ENCODE measurements around the gene ANKRD34B. TPM values are rescaled to one million over a fixed set of nuclear protein-coding genes. Genes with fewer than 3 reads are reported as not detected.

The ANKRD34B gene
- total and polyA plus RNA-seq, 2 donors (not counting 1 experiment from before 2014, with no cell fraction given), result not detected

DNA sequence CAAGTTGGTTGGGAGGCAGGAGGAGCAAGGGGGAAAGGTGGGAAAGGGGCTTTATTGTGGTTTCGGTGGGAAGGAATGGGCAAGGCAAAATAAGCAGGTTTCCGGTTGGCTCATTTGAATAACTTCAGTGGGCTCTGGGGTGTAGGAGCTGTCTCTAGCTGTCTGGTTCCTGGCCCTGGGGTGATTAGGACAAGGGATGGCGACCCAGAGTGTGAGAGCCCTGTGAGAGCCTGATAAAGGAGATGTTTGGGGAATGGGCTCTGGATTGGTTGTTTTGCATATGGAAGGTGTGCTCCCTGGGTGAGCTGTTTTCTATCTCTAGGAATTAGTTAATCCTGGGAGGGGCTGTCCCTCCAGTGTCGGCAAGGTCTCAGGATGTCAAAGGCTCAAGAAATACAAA is 15.4 kb downstream of the ANKRD34B start:
- WGBS (ENCODE audit: insufficient coverage), result 86% methylated on average over 2 of the region's 4 CpGs
- DNase-seq, result no peak
- H2AFZ ChIP-seq (ENCODE audit: insufficient read depth, low read depth, low read length, poor library complexity, severe bottlenecking), result no peak overlapping the region
- no peak overlapping the region for H3K27ac Mint-ChIP-seq
- H3K4me2 ChIP-seq (replicated peaks; ENCODE audit: low read depth, low read length, poor library complexity, severe bottlenecking), result no peak overlapping the region
- ChIA-PET POLR2A (no interaction called here), CTCF (no interaction called here)
- no peak overlapping the region for H3K27ac ChIP-seq (ENCODE audit: low read length in 2 of 2)
- H3K36me3 ChIP-seq (replicated peaks in 1 of 2; ENCODE audit: control extremely low read depth in 1 of 2, control insufficient read depth in 1 of 2, extremely low read depth in 1 of 2, insufficient read depth in 2 of 2, low read length in 1 of 2), result no peaks in the 10 kb centered on the region
- TF ChIP-seq, protein P1, sequence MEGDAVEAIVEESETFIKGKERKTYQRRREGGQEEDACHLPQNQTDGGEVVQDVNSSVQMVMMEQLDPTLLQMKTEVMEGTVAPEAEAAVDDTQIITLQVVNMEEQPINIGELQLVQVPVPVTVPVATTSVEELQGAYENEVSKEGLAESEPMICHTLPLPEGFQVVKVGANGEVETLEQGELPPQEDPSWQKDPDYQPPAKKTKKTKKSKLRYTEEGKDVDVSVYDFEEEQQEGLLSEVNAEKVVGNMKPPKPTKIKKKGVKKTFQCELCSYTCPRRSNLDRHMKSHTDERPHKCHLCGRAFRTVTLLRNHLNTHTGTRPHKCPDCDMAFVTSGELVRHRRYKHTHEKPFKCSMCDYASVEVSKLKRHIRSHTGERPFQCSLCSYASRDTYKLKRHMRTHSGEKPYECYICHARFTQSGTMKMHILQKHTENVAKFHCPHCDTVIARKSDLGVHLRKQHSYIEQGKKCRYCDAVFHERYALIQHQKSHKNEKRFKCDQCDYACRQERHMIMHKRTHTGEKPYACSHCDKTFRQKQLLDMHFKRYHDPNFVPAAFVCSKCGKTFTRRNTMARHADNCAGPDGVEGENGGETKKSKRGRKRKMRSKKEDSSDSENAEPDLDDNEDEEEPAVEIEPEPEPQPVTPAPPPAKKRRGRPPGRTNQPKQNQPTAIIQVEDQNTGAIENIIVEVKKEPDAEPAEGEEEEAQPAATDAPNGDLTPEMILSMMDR (IDR thresholded peaks at IDR 0.05), result no peak
- no peak for TF ChIP-seq EZH2 (IDR thresholded peaks at IDR 0.05; ENCODE audit: borderline replicate concordance, insufficient read depth, low read depth, low read length, poor library complexity, severe bottlenecking)
- no peak for ATAC-seq (ENCODE audit: low read depth)
- H3K4me3 Mint-ChIP-seq, result no peak overlapping the region
- intact Hi-C loops (cut with micrococcal nuclease), result no loop called here
- H3K9me3 ChIP-seq (ENCODE audit: control extremely low read depth in 1 of 3, control insufficient read depth in 2 of 3, insufficient read depth in 1 of 3, low read length in 2 of 3), result no peaks in the 10 kb centered on the region
- no peaks in the 10 kb centered on the region for H3K4me1 Mint-ChIP-seq
- H3K79me2 ChIP-seq (ENCODE audit: control insufficient read depth, insufficient read depth, low read length), result no peaks in the 10 kb centered on the region
- no peaks in the 10 kb centered on the region for H3K9me3 Mint-ChIP-seq (ENCODE audit: insufficient read depth)
- H3K4me3 ChIP-seq (ENCODE audit: control extremely low read depth in 1 of 5, extremely low read depth in 1 of 5, insufficient read depth in 1 of 5, low read depth in 2 of 5, low read length in 4 of 5), result no peak overlapping the region
- peaks cover 52% of the 10 kb centered on the region for H3K27me3 Mint-ChIP-seq
- H3K27me3 ChIP-seq (replicated peaks in 1 of 4; ENCODE audit: control extremely low read depth in 1 of 4, control insufficient read depth in 3 of 4, insufficient read depth in 4 of 4, low read length in 3 of 4), result peaks cover 0 to 10% (median 3%) of the 10 kb centered on the region in 4 experiments
- H4K20me1 ChIP-seq (ENCODE audit: control insufficient read depth, insufficient read depth, low read length, poor library complexity, severe bottlenecking), result no peaks in the 10 kb centered on the region
- no peak overlapping the region for H3K9ac ChIP-seq (ENCODE audit: low read length)
- no peaks in the 10 kb centered on the region for H3K4me1 ChIP-seq (ENCODE audit: control insufficient read depth in 2 of 2, insufficient read depth in 2 of 2, low read length in 2 of 2)

DNA sequence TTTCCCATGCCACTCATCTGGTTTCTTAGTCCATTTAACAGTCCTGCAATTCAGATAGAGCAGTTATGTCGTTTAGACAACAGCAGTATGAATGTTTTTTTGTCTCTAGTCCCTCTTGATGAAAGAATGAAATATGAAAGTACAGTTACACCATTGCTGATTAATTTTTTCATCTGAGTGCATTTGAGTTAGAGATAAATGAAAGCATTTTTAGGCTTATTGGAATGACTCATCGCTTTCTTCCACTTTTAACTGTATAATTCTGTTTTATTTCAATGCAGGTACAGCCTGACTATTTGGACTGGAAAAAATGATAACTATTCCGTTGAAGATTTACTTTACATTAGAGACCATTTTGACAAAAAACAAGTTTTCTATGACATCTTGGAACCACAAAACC is 28.7 kb downstream of the ANKRD34B start:
- H2AFZ ChIP-seq (ENCODE audit: insufficient read depth, low read depth, low read length, poor library complexity, severe bottlenecking), result no peak overlapping the region
- intact Hi-C loops (cut with micrococcal nuclease), result no loop called here
- H3K4me2 ChIP-seq (replicated peaks; ENCODE audit: low read depth, low read length, poor library complexity, severe bottlenecking), result no peak overlapping the region
- TF ChIP-seq, protein P1 (IDR thresholded peaks at IDR 0.05), result no peak
- TF ChIP-seq EZH2 (IDR thresholded peaks at IDR 0.05; ENCODE audit: borderline replicate concordance, insufficient read depth, low read depth, low read length, poor library complexity, severe bottlenecking), result no peak
- WGBS (ENCODE audit: insufficient coverage), result no CpG with 5 or more reads among the region's 3 CpGs
- no peaks in the 10 kb centered on the region for H3K27me3 ChIP-seq (replicated peaks in 1 of 4; ENCODE audit: control extremely low read depth in 1 of 4, control insufficient read depth in 3 of 4, insufficient read depth in 4 of 4, low read length in 3 of 4)
- H3K9me3 ChIP-seq (ENCODE audit: control extremely low read depth in 1 of 3, control insufficient read depth in 2 of 3, insufficient read depth in 1 of 3, low read length in 2 of 3), result peaks cover 0 to 2% (median 0%) of the 10 kb centered on the region in 3 donors
- Mint-ChIP-seq H3K27ac (no peak overlapping the region), H3K4me1 (no peaks in the 10 kb centered on the region), H3K27me3 (no peaks in the 10 kb centered on the region), H3K4me3 (no peak overlapping the region), H3K9me3 (ENCODE audit: insufficient read depth) (no peaks in the 10 kb centered on the region)
- H3K27ac ChIP-seq (ENCODE audit: low read length in 2 of 2), result no peak overlapping the region
- H3K9ac ChIP-seq (ENCODE audit: low read length), result no peak overlapping the region
- no peaks in the 10 kb centered on the region for H3K4me1 ChIP-seq (ENCODE audit: control insufficient read depth in 2 of 2, insufficient read depth in 2 of 2, low read length in 2 of 2)
- ATAC-seq (ENCODE audit: low read depth) (no peak), DNase-seq (no peak)
- CTCF ChIA-PET, result no interaction called here
- H3K36me3 ChIP-seq (replicated peaks in 1 of 2; ENCODE audit: control extremely low read depth in 1 of 2, control insufficient read depth in 1 of 2, extremely low read depth in 1 of 2, insufficient read depth in 2 of 2, low read length in 1 of 2), result no peaks in the 10 kb centered on the region
- H4K20me1 ChIP-seq (ENCODE audit: control insufficient read depth, insufficient read depth, low read length, poor library complexity, severe bottlenecking), result no peaks in the 10 kb centered on the region
- H3K79me2 ChIP-seq (ENCODE audit: control insufficient read depth, insufficient read depth, low read length), result no peaks in the 10 kb centered on the region
- POLR2A ChIA-PET, result no interaction called here
- H3K4me3 ChIP-seq (ENCODE audit: control extremely low read depth in 1 of 5, extremely low read depth in 1 of 5, insufficient read depth in 1 of 5, low read depth in 2 of 5, low read length in 4 of 5), result no peak overlapping the region
